Pancreas (tissue), 10 donors: ENCODE measurements around the gene PODN. TPM values are rescaled to one million over a fixed set of nuclear protein-coding genes. Genes with fewer than 3 reads are reported as not detected.
A peak's percentile ranks its signal among the peaks of the same experiment; 100 is the strongest.

Experiments used
- ATAC-seq, 4 donors: fragments of 200-7000 bp; cut with Tn5 transposase; one replicate each; pipeline versions ENCODE4 v1.8.0 to v1.9.1; 2020; ENCODE audit warnings: mild to moderate bottlenecking in 4 of 4, moderate library complexity in 4 of 4
- DNase-seq, 6 donors: peaks; one replicate each; pipeline ENCODE4 v3.0.0-alpha.2; 2020
- FAIRE-seq: peaks from 2 replicates; lab custom pipeline; 2012; peaks lifted over from hg19 to GRCh38; lab: Jason Lieb, UNC
- H3K27ac ChIP-seq, 4 donors: fragments of 200-600 bp; sonication (generic); 1 replicate in 3 of 4; 2 replicates in 1 of 4; pipeline versions ENCODE4 v1.5.0 to v1.8.0; 2020
- H3K27me3 ChIP-seq, 4 donors: fragments of 200-600 bp; one replicate each; pipeline ENCODE4 v1.8.0; 2021
- H3K36me3 ChIP-seq, 3 donors: fragments of 200-600 bp; sonication (generic) in 1 of 3; one replicate each; pipeline versions ENCODE4 v1.5.0 to v1.8.0; 2020 to 2021
- H3K4me1 ChIP-seq, 3 donors: fragments of 200-600 bp; one replicate each; pipeline ENCODE4 v1.8.0; 2021
- H3K4me3 ChIP-seq, 4 donors: fragments of 200-600 bp; sonication (generic) in 2 of 4; one replicate each; pipeline versions ENCODE4 v1.5.0 to v1.8.0; 2020 to 2021
- H3K9me3 ChIP-seq, 4 donors: fragments of 200-600 bp; one replicate each; pipeline ENCODE4 v1.8.0; 2021
- WGBS, 2 donors: extraction: QIAGEN DNeasy Blood & Tissue Kit; methylation state at CpG; one replicate each; pipeline ENCODE4 v1.1.7; 2013; 5-methylcytosine and 5-hydroxymethylcytosine counted together
- intact Hi-C, 3 donors: fragments of 100-400 bp; cut with DNase I; formaldehyde crosslinking; loops; one replicate each; pipeline versions ENCODE4 v1.11.1 to v1.14.2; 2022
- polyA plus RNA-seq, 2 donors: library from polyadenylated mRNA; stranded (reverse); fragments of 200-250 nt; gene quantifications; one replicate each; pipeline ENCODE4 v1.2.3, GENCODE V29; 2013
- total RNA-seq, 6 donors: library from RNA; stranded (reverse); fragmentation: NEBNext Ultra II Directional in 4 of 6; extraction: Animal tissue kit (Norgen Biotek cat#: 25700) in 4 of 6; gene quantifications; one replicate each; pipeline versions ENCODE4 v1.2.1 to v1.2.4, GENCODE V29; 2021 to 2023
- TF ChIP-seq, protein P1 (sequence below), 4 donors: fragments of 200-600 bp; sonication (generic) in 3 of 4; IDR thresholded peaks; one replicate each; pipeline versions ENCODE4 v1.5.0 to v1.8.0; 2021; ENCODE audit warnings: antibody characterized with exemption in 4 of 4
- donor health status: healthy with polysubstance abuse.
- donor health status: DM: no; HTN: no; CAD: no; lungs with moderate emphysema.
- donor health status: DM: no; HTN: no; CAD: no.
- donor health status: control.
- donor health status: control.
- donor health status: Bipolar disorder and iron deficiency.
- donor health status: DM: yes; HTN: yes; CAD: no.
- donor health status: DM: no; HTN: no; CAD: no.
- donor health status: DM: no; HTN: no; CAD: no.
- donor health status: DM: yes; HTN: yes; CAD: no.

The PODN gene
- total and polyA plus RNA-seq, 8 donors = 1.8 to 14.9 (median 10.2) TPM

DNA sequence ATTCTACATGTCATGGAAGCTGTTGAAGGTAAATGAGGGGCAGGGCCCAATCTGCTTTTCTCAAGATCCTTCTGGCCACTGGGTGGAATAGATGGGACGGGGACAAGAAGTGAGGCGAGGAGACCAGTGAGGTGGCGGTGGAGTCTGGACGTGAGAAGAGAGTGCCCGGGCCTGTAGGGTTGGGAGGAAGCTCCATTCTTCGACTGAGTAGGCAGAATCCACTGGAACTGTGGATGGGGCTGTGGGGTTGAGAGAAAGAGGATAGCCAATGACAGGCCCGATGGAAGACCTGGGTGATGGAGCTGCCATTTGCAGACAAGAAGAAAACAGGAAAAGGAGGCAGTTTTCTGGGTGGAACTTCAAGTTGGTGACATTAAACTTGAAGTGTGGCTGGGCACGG, 70.2 kb downstream of the PODN start:
- H3K4me3 ChIP-seq = no peak overlapping the region
- TF ChIP-seq, protein P1, sequence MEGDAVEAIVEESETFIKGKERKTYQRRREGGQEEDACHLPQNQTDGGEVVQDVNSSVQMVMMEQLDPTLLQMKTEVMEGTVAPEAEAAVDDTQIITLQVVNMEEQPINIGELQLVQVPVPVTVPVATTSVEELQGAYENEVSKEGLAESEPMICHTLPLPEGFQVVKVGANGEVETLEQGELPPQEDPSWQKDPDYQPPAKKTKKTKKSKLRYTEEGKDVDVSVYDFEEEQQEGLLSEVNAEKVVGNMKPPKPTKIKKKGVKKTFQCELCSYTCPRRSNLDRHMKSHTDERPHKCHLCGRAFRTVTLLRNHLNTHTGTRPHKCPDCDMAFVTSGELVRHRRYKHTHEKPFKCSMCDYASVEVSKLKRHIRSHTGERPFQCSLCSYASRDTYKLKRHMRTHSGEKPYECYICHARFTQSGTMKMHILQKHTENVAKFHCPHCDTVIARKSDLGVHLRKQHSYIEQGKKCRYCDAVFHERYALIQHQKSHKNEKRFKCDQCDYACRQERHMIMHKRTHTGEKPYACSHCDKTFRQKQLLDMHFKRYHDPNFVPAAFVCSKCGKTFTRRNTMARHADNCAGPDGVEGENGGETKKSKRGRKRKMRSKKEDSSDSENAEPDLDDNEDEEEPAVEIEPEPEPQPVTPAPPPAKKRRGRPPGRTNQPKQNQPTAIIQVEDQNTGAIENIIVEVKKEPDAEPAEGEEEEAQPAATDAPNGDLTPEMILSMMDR (IDR thresholded peaks at IDR 0.05) = no peak
- FAIRE-seq (no peak), ATAC-seq (no peak), DNase-seq (peak in 1 of 6 donors; percentile 18)
- H3K9me3 ChIP-seq = no peaks in the 10 kb centered on the region
- WGBS, 2 donors = 76 to 83% methylated on average over 8 of the region's 8 CpGs
- no peaks in the 10 kb centered on the region for H3K4me1 ChIP-seq
- H3K27me3 ChIP-seq = no peaks in the 10 kb centered on the region
- H3K36me3 ChIP-seq = no peaks in the 10 kb centered on the region
- intact Hi-C loops = no loop called here
- H3K27ac ChIP-seq = no peak overlapping the region

DNA sequence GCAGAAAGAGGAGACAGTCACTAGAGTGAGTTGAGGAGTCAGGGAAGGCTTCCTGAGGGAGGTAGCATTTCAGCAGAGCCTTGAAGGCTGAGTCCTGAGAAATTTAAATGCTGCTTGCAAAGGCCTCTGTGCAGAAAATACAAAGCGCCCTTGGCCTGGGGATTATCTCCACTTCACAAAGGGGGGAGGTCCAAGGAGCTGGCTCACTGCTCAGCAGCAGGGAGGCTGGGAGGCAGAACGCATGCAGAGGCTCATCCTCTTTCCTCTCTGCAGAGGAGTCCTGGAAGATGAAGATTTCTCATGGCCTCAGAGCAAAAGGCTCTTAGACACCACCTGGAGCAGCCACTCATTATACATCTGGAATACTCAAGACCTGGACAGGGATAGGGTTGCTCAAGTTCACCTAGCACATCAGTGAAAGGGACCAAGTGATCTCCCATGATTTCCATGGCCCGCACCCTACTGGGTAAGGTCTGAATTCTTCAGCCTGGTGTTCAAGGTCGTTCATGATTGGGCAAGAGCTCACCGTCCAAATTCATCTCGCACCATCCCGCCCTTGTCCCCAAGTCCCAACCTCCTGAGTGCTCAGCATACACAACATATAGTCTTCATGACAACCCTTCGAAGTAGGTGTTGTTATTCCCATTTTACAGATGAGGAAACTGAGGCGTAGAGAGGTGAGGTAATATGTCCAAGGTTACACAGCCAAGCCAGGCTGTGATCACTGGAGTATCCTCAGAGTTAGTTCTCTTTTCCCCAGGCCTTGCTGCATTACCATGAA, 71.4 kb downstream of the PODN start:
- no peak overlapping the region for H3K4me3 ChIP-seq
- H3K4me1 ChIP-seq = no peaks in the 10 kb centered on the region
- TF ChIP-seq, protein P1 (IDR thresholded peaks at IDR 0.05) = no peak
- H3K36me3 ChIP-seq = no peaks in the 10 kb centered on the region
- H3K27ac ChIP-seq = no peak overlapping the region
- DNase-seq = peak in 1 of 6 donors; percentile 20
- H3K27me3 ChIP-seq = no peaks in the 10 kb centered on the region
- whole genome bisulfite sequencing, 2 donors = 74 to 79% methylated on average over 9 of the region's 9 CpGs
- intact Hi-C loops = no loop called here
- no peaks in the 10 kb centered on the region for H3K9me3 ChIP-seq
- FAIRE-seq = no peak
- no peak for ATAC-seq

DNA sequence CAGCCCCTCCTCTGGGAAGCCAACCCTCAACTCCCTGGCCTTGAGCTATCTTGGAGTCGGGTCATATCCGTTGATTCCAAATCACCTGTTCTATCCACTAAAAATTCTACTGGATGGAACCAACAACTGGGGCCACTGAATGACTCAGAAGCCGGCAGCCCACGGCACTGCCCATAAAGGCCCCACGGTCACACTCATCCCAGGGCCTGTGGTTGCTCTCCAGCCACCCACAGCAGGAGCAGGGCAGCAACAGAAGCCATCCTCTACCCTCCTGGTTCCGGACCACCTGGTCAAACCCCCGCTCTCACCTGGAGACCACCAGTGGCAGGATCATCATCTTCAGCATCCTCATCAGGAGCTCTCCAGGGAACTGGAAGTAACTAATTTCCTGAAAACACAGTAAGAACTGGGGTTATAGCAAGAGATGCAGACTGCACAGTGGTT, 72.1 kb downstream of the PODN start:
- no peaks in the 10 kb centered on the region for H3K36me3 ChIP-seq
- DNase-seq = no peak
- WGBS, 2 donors = 76 to 83% methylated on average over 7 of the region's 7 CpGs
- ATAC-seq = no peak
- H3K27ac ChIP-seq = no peak overlapping the region
- intact Hi-C loops = no loop called here
- H3K27me3 ChIP-seq = no peaks in the 10 kb centered on the region
- FAIRE-seq = no peak
- H3K9me3 ChIP-seq = no peaks in the 10 kb centered on the region
- TF ChIP-seq, protein P1 (IDR thresholded peaks at IDR 0.05) = no peak
- H3K4me3 ChIP-seq = no peak overlapping the region
- H3K4me1 ChIP-seq = no peaks in the 10 kb centered on the region

Other genes with a start within 250 kb of the PODN start
- not detected for gene ZYG11A, start 219.5 kb upstream of the PODN start, total RNA-seq
- gene ZYG11A, start 219.5 kb upstream of the PODN start, polyA plus RNA-seq = not detected
- 100 to 1,000 TPM in 2 of 6 donors, 10 to 100 TPM in 4; 54.5 to 139 (median 97.8) TPM for gene ECHDC2, start 140.5 kb upstream of the PODN start, total RNA-seq
- 100 to 1,000 TPM; 294 to 504 TPM for gene ECHDC2, start 140.5 kb upstream of the PODN start, polyA plus RNA-seq
- 10 to 100 TPM; 45.7 to 83.2 (median 60.4) TPM for gene SCP2, start 134.9 kb upstream of the PODN start, total RNA-seq
- gene SCP2, start 134.9 kb upstream of the PODN start, polyA plus RNA-seq = 100 to 1,000 TPM in 1 of 2 donors, 10 to 100 TPM in 1; 73.4 to 110 TPM
- not detected for gene SLC1A7, start 80.4 kb downstream of the PODN start, total RNA-seq
- under 1 TPM; 0.15 to 0.35 TPM for gene SLC1A7, start 80.4 kb downstream of the PODN start, polyA plus RNA-seq
- 10 to 100 TPM in 5 of 6 donors, 1 to 10 TPM in 1; 9.2 to 13.4 (median 10.9) TPM for gene CPT2, start 134.6 kb downstream of the PODN start, total RNA-seq
- gene CPT2, start 134.6 kb downstream of the PODN start, polyA plus RNA-seq = 10 to 100 TPM in 1 of 2 donors, 1 to 10 TPM in 1; 6.3 to 12.4 TPM
- 10 to 100 TPM; 12.1 to 28.4 (median 16.2) TPM for gene CZIB, start 158.4 kb downstream of the PODN start, total RNA-seq
- gene CZIB, start 158.4 kb downstream of the PODN start, polyA plus RNA-seq = 10 to 100 TPM; 40.6 to 66.9 TPM
- gene MAGOH, start 176.3 kb downstream of the PODN start, total RNA-seq = 10 to 100 TPM in 5 of 6 donors, 1 to 10 TPM in 1; 7.8 to 16.7 (median 13.3) TPM
- gene MAGOH, start 176.3 kb downstream of the PODN start, polyA plus RNA-seq = 10 to 100 TPM; 42.0 to 56.3 TPM